ENCODE data around the gene GCN1. TPM values are rescaled to one million over a fixed set of nuclear protein-coding genes. Genes with fewer than 3 reads are reported as not detected.

Gene GCN1
- total and polyA plus RNA-seq, 2 of the 8 experiments (the other 6 are each of a cell fraction or from before 2014, with no cell fraction given), result 61.4 to 133 TPM

GRCh38 chr12:120116441-120116791 is 78.1 kb downstream of the GCN1 start, which contains the start of gene RAB35:
Gene RAB35, minus strand, starts transcription at chr12:120116753. Its CDS starts 103 bp downstream, at chr12:120116650.
- Histone ChIP-seq H3K14ac (ENCODE audit: insufficient read length) (no peak within 1 kb of the TSS), H3K56ac (replicated peaks; ENCODE audit: insufficient read length, low read depth, low read length) (peak within 1 kb of the TSS; percentile 60), H3K23ac (ENCODE audit: insufficient read length) (no peak within 1 kb of the TSS), H2BK5ac (ENCODE audit: low read depth, low read length) (peak within 1 kb of the TSS; percentile 90), H3K36me3 (ENCODE audit: control insufficient read depth in 2 of 4, insufficient read depth in 4 of 4, low read length in 3 of 4) (peaks cover 0 to 4% (median 2%) of the 10 kb centered on the region in 4 experiments; a peak in 2 of 8 replicates), H3K4me3 (ENCODE audit: extremely low read depth in 1 of 4, insufficient read depth in 2 of 4, low read depth in 3 of 4, low read length in 4 of 4) (peak within 1 kb of the TSS; percentile 63 to 93 (median 89)), H4K5ac (ENCODE audit: insufficient read length, low read depth, low read length) (peak within 1 kb of the TSS; percentile 96), H3K4ac (replicated peaks; ENCODE audit: insufficient read length, low read depth, low read length) (peak within 1 kb of the TSS; percentile 90), H3K4me2 (ENCODE audit: insufficient read depth in 1 of 2, low read depth in 2 of 2, low read length in 2 of 2) (peak within 1 kb of the TSS; percentile 75 to 90), H3K23me2 (ENCODE audit: low read depth, low read length) (peaks cover 9% of the 10 kb centered on the region), H2BK15ac (ENCODE audit: low read length) (no peak within 1 kb of the TSS; the same call in none of the 2 replicates), H2BK12ac (ENCODE audit: low read depth, low read length) (peak within 1 kb of the TSS; percentile 94; the same call in 1 of the 2 replicates), H4K8ac (ENCODE audit: extremely low read depth, insufficient read depth, low read length) (peak within 1 kb of the TSS; percentile 87), H3K79me2 (ENCODE audit: control insufficient read depth in 1 of 2, insufficient read depth in 2 of 2, low read length in 2 of 2) (peaks cover 0 to 49% of the 10 kb centered on the region in 2 experiments; a peak in 3 of 4 replicates), H3K9me3 (ENCODE audit: insufficient read depth in 2 of 2, low read depth in 1 of 2, low read length in 1 of 2) (no peaks in the 10 kb centered on the region), H3K9ac (replicated peaks in 1 of 4; ENCODE audit: extremely low read depth in 1 of 4, low read depth in 3 of 4, low read length in 3 of 4) (peak within 1 kb of the TSS; percentile 68 to 77 (median 72)), H2AFZ (ENCODE audit: low read length) (no peak within 1 kb of the TSS), H2BK120ac (replicated peaks; ENCODE audit: low read depth, low read length) (peak within 1 kb of the TSS; percentile 48), H3K4me1 (replicated peaks in 1 of 4; ENCODE audit: control insufficient read depth in 3 of 4, insufficient read depth in 4 of 4, low read length in 3 of 4) (peaks cover 5 to 14% (median 9%) of the 10 kb centered on the region in 4 experiments; a peak in 6 of 7 replicates), H4K20me1 (replicated peaks in 1 of 2; ENCODE audit: control insufficient read depth in 1 of 2, insufficient read depth in 2 of 2, low read length in 2 of 2) (peaks cover 3 to 6% of the 10 kb centered on the region in 2 experiments), H3K27me3 (replicated peaks in 1 of 4; ENCODE audit: control insufficient read depth in 3 of 4, extremely low read depth in 1 of 4, insufficient read depth in 3 of 4, low read length in 3 of 4) (no peaks in the 10 kb centered on the region), H2BK20ac (ENCODE audit: low read length) (no peak within 1 kb of the TSS), H2AK5ac (ENCODE audit: low read depth, low read length) (no peak within 1 kb of the TSS; the same call in 1 of the 2 replicates), H3K79me1 (ENCODE audit: low read depth, low read length) (peaks cover 21% of the 10 kb centered on the region), H3K18ac (ENCODE audit: extremely low read depth, low read length) (peak within 1 kb of the TSS; percentile 93), H3K27ac (ENCODE audit: low read depth, low read length) (no peak within 1 kb of the TSS; the same call in 1 of the 2 replicates), H4K91ac (replicated peaks; ENCODE audit: insufficient read length, low read length) (peak within 1 kb of the TSS; percentile 83)
- DNase-seq (ENCODE audit: low read depth in 1 of 2, low spot score in 2 of 2) (no peak), FAIRE-seq (no peak)
- ChIA-PET POLR2A (ENCODE audit: partially characterized antibody) (interaction anchor here (0.6 to 16.6 kb wide), 17 partner anchors 9 to 1966 kb away, joined by 3 to 266 read pairs (median 5); partner anchors contain the start of genes GCN1, RNU4-1, RNU4-2 and RPLP0), CTCF (ENCODE audit: partially characterized antibody) (interaction anchor here (1.0 to 3.6 kb wide), 7 partner anchors 9 to 149 kb away, joined by 3 to 12 read pairs (median 4); partner anchors contain the start of gene PXN)
- 0% methylated on average over 3 of the region's 50 CpGs; no CpG with 5 or more reads in 1 of the 2 experiments for WGBS, 2 experiments (ENCODE audit: extremely low coverage in 1 of 2, insufficient coverage in 1 of 2, insufficient read length in 1 of 2, insufficient replicate concordance in 2 of 2, low coverage in 1 of 2, low lambda C conversion rate in 2 of 2, missing lambda C conversion rate in 1 of 2)
- peak; percentile 34 for TF ChIP-seq KDM4A (IDR thresholded peaks at IDR 0.05; ENCODE audit: low read depth, low read length, severe bottlenecking)
- no peak for TF ChIP-seq KDM5A (IDR thresholded peaks at IDR 0.05; ENCODE audit: low read length)
- TF ChIP-seq EP300 (IDR thresholded peaks at IDR 0.05; ENCODE audit: borderline replicate concordance in 1 of 2, low read depth in 2 of 2, low read length in 2 of 2), result peak in 1 of 2 experiments; percentile 24; a peak in 1 of 3 replicates
- peak; percentile 47; the same call in 1 of the 2 replicates for TF ChIP-seq EGR1 (IDR thresholded peaks at IDR 0.05; ENCODE audit: borderline replicate concordance, low read depth, low read length)

Data from H1 (cell line).